ENCODE data around the gene CLEC16A. TPM values are rescaled to one million over a fixed set of nuclear protein-coding genes. Genes with fewer than 3 reads are reported as not detected.
A peak's percentile ranks its signal among the peaks of the same experiment; 100 is the strongest.

Gene CLEC16A
- total RNA-seq, 1 donor from 2014 or later, result 7.8 TPM

GRCh38 chr16:11029948-11030347, 85.6 kb downstream of the CLEC16A start:
- Mint-ChIP-seq H3K4me3 (no peak overlapping the region), H3K36me3 (peaks cover 48% of the 10 kb centered on the region), H3K27me3 (ENCODE audit: insufficient read depth, low read depth) (peaks cover 2% of the 10 kb centered on the region), H3K9me3 (peaks cover 27% of the 10 kb centered on the region), H3K27ac (no peak overlapping the region), H3K4me1 (peaks cover 15% of the 10 kb centered on the region)
- H3K4me3 ChIP-seq, result no peak overlapping the region
- H3K79me2 ChIP-seq (ENCODE audit: low read depth), result no peaks in the 10 kb centered on the region
- no peaks in the 10 kb centered on the region for H3F3A ChIP-seq (ENCODE audit: low read depth)
- DNase-seq (ENCODE audit: low spot score), result no peak
- TF ChIP-seq CTCF (IDR thresholded peaks at IDR 0.05) (no peak), EZH2 (IDR thresholded peaks at IDR 0.05) (no peak), EZH2phosphoT487 (IDR thresholded peaks at IDR 0.05) (no peak)
- no peak overlapping the region for H2AFZ ChIP-seq (replicated peaks)
- H4K20me1 ChIP-seq (ENCODE audit: low read depth), result no peaks in the 10 kb centered on the region
- no peaks in the 10 kb centered on the region for H3K9me3 ChIP-seq (ENCODE audit: low read depth)
- H3K27me3 ChIP-seq, result no peaks in the 10 kb centered on the region
- H3K4me2 ChIP-seq, result no peak overlapping the region
- no peak overlapping the region for H3K9ac ChIP-seq
- H3K27ac ChIP-seq, result no peak overlapping the region
- no peaks in the 10 kb centered on the region for H3K36me3 ChIP-seq
- H3K4me1 ChIP-seq, result peaks cover 19% of the 10 kb centered on the region

- TF ChIP-seq EZH2phosphoT487 (IDR thresholded peaks at IDR 0.05) (no peak), CTCF (IDR thresholded peaks at IDR 0.05) (no peak), EZH2 (IDR thresholded peaks at IDR 0.05) (no peak)
- Mint-ChIP-seq H3K4me3 (no peak overlapping the region), H3K27ac (no peak overlapping the region), H3K4me1 (peaks cover 22% of the 10 kb centered on the region), H3K36me3 (peaks cover 48% of the 10 kb centered on the region), H3K27me3 (ENCODE audit: insufficient read depth, low read depth) (peaks cover 2% of the 10 kb centered on the region), H3K9me3 (peaks cover 27% of the 10 kb centered on the region)
- Histone ChIP-seq H3K27me3 (no peaks in the 10 kb centered on the region), H3K36me3 (no peaks in the 10 kb centered on the region), H3K9ac (no peak overlapping the region), H3K4me2 (no peak overlapping the region), H4K20me1 (ENCODE audit: low read depth) (no peaks in the 10 kb centered on the region), H3F3A (ENCODE audit: low read depth) (no peaks in the 10 kb centered on the region), H3K4me3 (no peak overlapping the region), H2AFZ (replicated peaks) (no peak overlapping the region), H3K9me3 (ENCODE audit: low read depth) (no peaks in the 10 kb centered on the region), H3K4me1 (peaks cover 25% of the 10 kb centered on the region), H3K27ac (no peak overlapping the region), H3K79me2 (ENCODE audit: low read depth) (no peaks in the 10 kb centered on the region)
- DNase-seq (ENCODE audit: low spot score), result no peak
These were observed 86.7 kb downstream of the CLEC16A start for GRCh38 chr16:11030990-11031510.

- H3K36me3 Mint-ChIP-seq, result peaks cover 36% of the 10 kb centered on the region
- H3K36me3 ChIP-seq, result no peaks in the 10 kb centered on the region
These were observed 87.9 kb downstream of the CLEC16A start for GRCh38 chr16:11032000-11032921.

More at GRCh38 chr16:11032000-11032921, 87.9 kb downstream of the CLEC16A start:
- Histone ChIP-seq H3K9ac (no peak overlapping the region), H4K20me1 (ENCODE audit: low read depth) (no peaks in the 10 kb centered on the region), H3K4me3 (no peak overlapping the region), H3K4me2 (peak overlapping the region; percentile 64), H2AFZ (replicated peaks) (no peak overlapping the region), H3K27me3 (no peaks in the 10 kb centered on the region), H3K79me2 (ENCODE audit: low read depth) (no peaks in the 10 kb centered on the region), H3K9me3 (ENCODE audit: low read depth) (no peaks in the 10 kb centered on the region), H3K4me1 (peaks cover 33% of the 10 kb centered on the region), H3K27ac (no peak overlapping the region), H3F3A (ENCODE audit: low read depth) (no peaks in the 10 kb centered on the region)
- H3K9me3 Mint-ChIP-seq, result peaks cover 22% of the 10 kb centered on the region
- no peak overlapping the region for H3K27ac Mint-ChIP-seq
- TF ChIP-seq EZH2 (IDR thresholded peaks at IDR 0.05), result no peak
- no peak for TF ChIP-seq EZH2phosphoT487 (IDR thresholded peaks at IDR 0.05)
- TF ChIP-seq CTCF (IDR thresholded peaks at IDR 0.05), result no peak
- no peak for DNase-seq (ENCODE audit: low spot score)
- no peak overlapping the region for H3K4me3 Mint-ChIP-seq
- peaks cover 30% of the 10 kb centered on the region for H3K4me1 Mint-ChIP-seq
- H3K27me3 Mint-ChIP-seq (ENCODE audit: insufficient read depth, low read depth), result no peaks in the 10 kb centered on the region
